K562 (cell line): ENCODE data around the gene SLC17A8. TPM values are rescaled to one million over a fixed set of nuclear protein-coding genes. Genes with fewer than 3 reads are reported as not detected.

Experiments used
- ATAC-seq: fragments of 200-7000 bp; cut with Tn5 transposase; 3 replicates; pipeline ENCODE4 v1.9.1; 2020; ENCODE audit warnings: moderate library complexity
- BruUV-seq: library from RNA; stranded (reverse); fragments of 400-500 nt; replicated peaks from 2 replicates; lab custom pipeline; 2021; lab: Mats Ljungman, UMichigan
- CTCF ChIA-PET: fragments of 300-600 bp; formaldehyde crosslinking; extraction: SDS; loops from one replicate; lab custom pipeline; 2021; ENCODE audit warnings: low intra/inter-chr PET ratio; lab: Yijun Ruan, JAX
- POLR2A ChIA-PET: fragments of 300-600, 350-650 bp; sonication (Branson Sonifier 250); formaldehyde crosslinking; extraction: SDS; loops from one replicate; lab custom pipeline; 2021; ENCODE audit warnings: antibody characterized with exemption, inconsistent platforms; lab: Yijun Ruan, JAX
- DNase-seq, 4 experiments: peaks; one replicate each; pipeline versions ENCODE4 v3.0.0 to v3.0.0-alpha.2; 2011 to 2018; ENCODE audit warnings: low spot score in 3 of 4, mixed read lengths in 3 of 4; ENCODE audit errors: extremely low read depth in 1 of 4
- FAIRE-seq: peaks from 2 replicates; lab custom pipeline; 2011; peaks lifted over from hg19 to GRCh38; lab: Jason Lieb, UNC
- H2AFZ ChIP-seq: 2 replicates; pipeline ENCODE4 v1.6.0; 2011; ENCODE audit warnings: low read depth, low read length, control low read depth, inconsistent platforms
- H3K27ac ChIP-seq: fragments of 200-600 bp; 3 replicates; pipeline ENCODE4 v1.8.0; 2011; ENCODE audit warnings: low read depth, mild to moderate bottlenecking, control low read depth, inconsistent platforms, low read length, moderate library complexity, mixed read lengths; ENCODE audit errors: extremely low read depth
- H3K27me3 ChIP-seq, 2 experiments: fragments of 300-600 bp in 1 of 2; 2 replicates in 1 of 2; 3 replicates in 1 of 2; pipeline versions ENCODE4 v1.6.0 to v1.8.0; 2011; ENCODE audit warnings: inconsistent platforms in 2 of 2, low read length in 2 of 2, mild to moderate bottlenecking in 1 of 2, mixed read lengths in 1 of 2, moderate library complexity in 1 of 2; ENCODE audit not compliant: control insufficient read depth in 2 of 2, insufficient read depth in 2 of 2
- H3K36me3 ChIP-seq: fragments of 300-600 bp; 3 replicates; pipeline ENCODE4 v1.8.0; 2011; ENCODE audit warnings: mild to moderate bottlenecking, low read length, inconsistent platforms; ENCODE audit not compliant: control insufficient read depth, insufficient read depth
- H3K4me1 ChIP-seq, 2 experiments: fragments of 200-600 bp in 1 of 2; replicated peaks in 1 of 2; 2 replicates in 1 of 2; 3 replicates in 1 of 2; pipeline versions ENCODE4 v1.5.1 to v1.8.0; 2011; ENCODE audit warnings: inconsistent platforms in 2 of 2, low read length in 2 of 2, mild to moderate bottlenecking in 1 of 2, mixed read lengths in 1 of 2, moderate library complexity in 1 of 2; ENCODE audit not compliant: control insufficient read depth in 2 of 2, insufficient read depth in 2 of 2
- H3K4me2 ChIP-seq: 2 replicates; pipeline ENCODE4 v1.6.1; 2011; ENCODE audit warnings: low read length, control low read depth, inconsistent platforms, mixed read lengths; ENCODE audit not compliant: insufficient read depth
- H3K4me3 ChIP-seq: fragments of 200-600 bp; sonication (generic), shearing (Covaris generic); 2 replicates; pipeline ENCODE4 v1.5.1; 2016; ENCODE audit warnings: control low read depth, inconsistent platforms
- H3K79me2 ChIP-seq: fragments of 200-600 bp; 3 replicates; pipeline ENCODE4 v1.8.0; 2011; ENCODE audit warnings: low read length, inconsistent platforms; ENCODE audit not compliant: control insufficient read depth, insufficient read depth
- H3K9ac ChIP-seq, 2 experiments: 2 replicates each; pipeline versions ENCODE4 v1.6.0 to v1.6.1; 2011; ENCODE audit warnings: low read depth in 2 of 2, low read length in 2 of 2, control low read depth in 1 of 2, inconsistent platforms in 1 of 2, mild to moderate bottlenecking in 1 of 2, mixed read lengths in 1 of 2; ENCODE audit not compliant: insufficient read depth in 1 of 2
- H3K9me1 ChIP-seq: one replicate; pipeline ENCODE4 v1.6.0; 2011; ENCODE audit warnings: inconsistent platforms, mild to moderate bottlenecking, low read length, moderate library complexity; ENCODE audit not compliant: control insufficient read depth, insufficient read depth
- H3K9me3 ChIP-seq: replicated peaks from 2 replicates; pipeline ENCODE4 v1.5.1; 2011; ENCODE audit warnings: low read depth, low read length, inconsistent platforms; ENCODE audit not compliant: control insufficient read depth, insufficient read depth
- H4K20me1 ChIP-seq: replicated peaks from 2 replicates; pipeline ENCODE4 v1.6.1; 2011; ENCODE audit warnings: low read length, inconsistent platforms, mixed read lengths; ENCODE audit not compliant: control insufficient read depth, insufficient read depth
- ATF1 ChIP-seq, 2 experiments: fragments of 450-650 bp in 1 of 2; IDR thresholded peaks; 2 replicates each; pipeline ENCODE4 v1.6.1; 2016; ENCODE audit warnings: missing compliant biosample characterization in 1 of 2, missing genetic modification characterization in 1 of 2
- ERF ChIP-seq: fragments of 450-650 bp; formaldehyde crosslinking; IDR thresholded peaks from 2 replicates; pipeline ENCODE4 v1.4.0; 2020; ENCODE audit warnings: mild to moderate bottlenecking, mixed read lengths
- HNRNPUL1 ChIP-seq: fragments of 200-400 bp; formaldehyde crosslinking; IDR thresholded peaks from 2 replicates; pipeline ENCODE4 v1.6.1; 2017; ENCODE audit warnings: low read length
- HOMEZ ChIP-seq: fragments of 250-450 bp; sonication (Bioruptor Pico); IDR thresholded peaks from 2 replicates; pipeline ENCODE4 v1.4.0; 2020; ENCODE audit warnings: mild to moderate bottlenecking, moderate library complexity
- TSHZ1 ChIP-seq: fragments of 250-450 bp; sonication (Bioruptor Pico); IDR thresholded peaks from 2 replicates; pipeline ENCODE4 v1.4.0; 2020; ENCODE audit warnings: mild to moderate bottlenecking, moderate library complexity
- ZNF263 ChIP-seq: sonication (generic); formaldehyde crosslinking; IDR thresholded peaks from 2 replicates; pipeline ENCODE4 v1.8.0; 2022; ENCODE audit warnings: mild to moderate bottlenecking, missing genetic modification reagents, borderline replicate concordance
- ZNF507 ChIP-seq: conservative IDR thresholded peaks from 2 replicates; pipeline ENCODE4 v1.6.1; 2017; ENCODE audit warnings: missing genetic modification characterization, missing compliant biosample characterization
- WGBS: fragments of 100-300 bp; shearing (Covaris generic); methylation state at CpG from one replicate; pipeline ENCODE4 v1.1.6; 2016; ENCODE audit warnings: low coverage, mixed read lengths; ENCODE audit not compliant: insufficient coverage; ENCODE audit errors: missing lambda C conversion rate; 5-methylcytosine and 5-hydroxymethylcytosine counted together
- in situ Hi-C: fragments of 300-500 bp; cut with MboI; formaldehyde crosslinking; loops from 4 replicates; pipeline ENCODE4 v1.15.0; 2018; ENCODE audit warnings: inconsistent platforms, mixed read lengths
- intact Hi-C: fragments of 100-400 bp; cut with micrococcal nuclease; formaldehyde crosslinking; loops from 2 replicates; pipeline ENCODE4 v1.14.2; 2022
- polyA plus RNA-seq, 8 experiments: library from polyadenylated mRNA; depleted of rRNA in 4 of 8; stranded (reverse) in 5 of 8; unstranded in 3 of 8; fragments of >200 nt; fragmentation: Nextera tagmentation in 2 of 8; fragmentation: Illumina TruSeq in 1 of 8; extraction: Ambion mirVana in 2 of 8; extraction: Trizol in 1 of 8; gene quantifications; 2 replicates each; pipeline versions ENCODE4 v1.2.1 to v1.2.3, GENCODE V29; 2011 to 2014; ENCODE audit warnings: inconsistent platforms in 1 of 8, missing spikeins in 1 of 8
- total RNA-seq, 7 experiments: library from RNA; depleted of rRNA in 6 of 7; stranded (reverse); fragments of >200 nt in 6 of 7; fragmentation: Illumina TruSeq in 2 of 7; extraction: Trizol in 2 of 7; gene quantifications; 2 replicates each; pipeline versions ENCODE4 v1.2.1 to v1.2.3, GENCODE V29; 2011 to 2021; ENCODE audit warnings: low replicate concordance in 1 of 7

The SLC17A8 gene
- total and polyA plus RNA-seq, 9 of the 15 experiments (the other 6 are each of a cell fraction or from before 2014, with no cell fraction given), result 0.03 TPM; not detected in 8

- TF ChIP-seq HOMEZ, result no peak
- no peaks in the 10 kb centered on the region for H4K20me1 ChIP-seq
- 32% methylated on average over 2 of the region's 2 CpGs for WGBS
- FAIRE-seq (no peak), DNase-seq (no peak), ATAC-seq (no peak)
- H3K27me3 ChIP-seq, result no peaks in the 10 kb centered on the region
- intact Hi-C loops (no loop called here), in situ Hi-C loops (no loop called here)
- H3K36me3 ChIP-seq, result no peaks in the 10 kb centered on the region
- H3K9me3 ChIP-seq, result no peaks in the 10 kb centered on the region
- no peak overlapping the region for H3K4me3 ChIP-seq
- ChIA-PET CTCF (no interaction called here), POLR2A (no interaction called here)
- H2AFZ ChIP-seq, result no peak overlapping the region
- no peak overlapping the region for H3K4me2 ChIP-seq
- BruUV-seq, result no TSS peak
- no peak overlapping the region for H3K9ac ChIP-seq
- H3K4me1 ChIP-seq, result peaks cover 0 to 17% of the 10 kb centered on the region in 2 experiments; a peak in 3 of 5 replicates
- H3K79me2 ChIP-seq, result no peaks in the 10 kb centered on the region
- no peak overlapping the region for H3K27ac ChIP-seq
- H3K9me1 ChIP-seq, result no peaks in the 10 kb centered on the region
These were observed 79.1 kb downstream of the SLC17A8 start for GRCh38 chr12:100435957-100436356.

- 2% methylated on average over 6 of the region's 6 CpGs for WGBS
- Histone ChIP-seq H3K36me3 (no peaks in the 10 kb centered on the region), H3K27ac (no peak overlapping the region), H3K9me3 (no peaks in the 10 kb centered on the region), H4K20me1 (no peaks in the 10 kb centered on the region), H3K79me2 (no peaks in the 10 kb centered on the region), H3K4me1 (peaks cover 0 to 17% of the 10 kb centered on the region in 2 experiments; a peak in 2 of 5 replicates), H3K4me2 (peak overlapping the region; percentile 37; the same call in 1 of the 2 replicates), H3K9me1 (no peaks in the 10 kb centered on the region), H3K27me3 (no peaks in the 10 kb centered on the region), H3K9ac (no peak overlapping the region), H2AFZ (peak overlapping the region; percentile 66; the same call in 1 of the 2 replicates), H3K4me3 (no peak overlapping the region)
- CTCF ChIA-PET, result no interaction called here
- POLR2A ChIA-PET, result interaction anchor here (0.6 kb wide), 1 partner anchor 608 kb away, joined by 3 read pairs; no protein-coding TSS in a partner anchor
- intact Hi-C loops (no loop called here), in situ Hi-C loops (no loop called here)
- FAIRE-seq, result no peak
- no TSS peak for BruUV-seq
- peak; percentile 75 for ATAC-seq
- peak in 1 of 4 experiments; percentile 18 for DNase-seq
- TF ChIP-seq HNRNPUL1 (no peak), ATF1 (CRISPR knock-in tag; IDR thresholded peaks at IDR 0.05) (no peak), ATF1 (tag; IDR thresholded peaks at IDR 0.05) (no peak), ZNF263 (CRISPR knock-in tag) (no peak), ZNF507 (tag) (no peak), TSHZ1 (CRISPR knock-in tag) (no peak), ERF (no peak)
These were observed 80.4 kb downstream of the SLC17A8 start for GRCh38 chr12:100437038-100437841.
